T-cell (primary cell): ENCODE data around the gene MAN1B1. TPM values are rescaled to one million over a fixed set of nuclear protein-coding genes. Genes with fewer than 3 reads are reported as not detected.
"Not testable (repeated sequence)": the region's sequence is repeated elsewhere in the genome, so short reads cannot be mapped to it uniquely, and the experiment has no call there.

Source experiments
- ATAC-seq, 4 experiments: fragments of 200-7000 bp in 3 of 4; fragments of 150-1000 bp in 1 of 4; cut with Tn5 transposase; replicated peaks in 1 of 4; 1 replicate in 3 of 4; 2 replicates in 1 of 4; pipeline ENCODE4 v1.10.0; 2021; ENCODE audit warnings: moderate library complexity in 3 of 4, mild to moderate bottlenecking in 2 of 4, moderate number of reproducible peaks in 1 of 4
- CTCF ChIA-PET, 2 donors: fragments of 300-600 bp; sonication (Branson Sonifier 250); formaldehyde crosslinking; loops; one replicate each; lab custom pipeline; 2022; ENCODE audit warnings: antibody characterized with exemption in 2 of 2; lab: Charles Lee
- POLR2A ChIA-PET, 2 donors: fragments of 300-600 bp; sonication (Branson Sonifier 250); formaldehyde crosslinking; loops; one replicate each; lab custom pipeline; 2022; ENCODE audit warnings: antibody characterized with exemption in 2 of 2; lab: Charles Lee
- DNase-seq, 35 experiments: peaks; one replicate each; pipeline versions ENCODE4 v3.0.0 to v3.0.0-alpha.2; 2013 to 2023
- H3K27ac ChIP-seq: one replicate; pipeline ENCODE4 v1.5.1; 2013; ENCODE audit warnings: low read length
- H3K27me3 ChIP-seq, 2 experiments: replicated peaks in 1 of 2; 1 replicate in 1 of 2; 2 replicates in 1 of 2; pipeline versions ENCODE4 v1.6.1 to v1.7.0; 2013; ENCODE audit warnings: low read length in 1 of 2, mixed read lengths in 1 of 2; ENCODE audit not compliant: control insufficient read depth in 2 of 2, insufficient read depth in 2 of 2; ENCODE audit errors: extremely low read depth in 1 of 2
- H3K36me3 ChIP-seq, 2 donors: 1 replicate in 1 of 2; 2 replicates in 1 of 2; pipeline versions ENCODE4 v1.6.1 to v1.7.0; 2013; ENCODE audit warnings: low read length in 1 of 2; ENCODE audit not compliant: control insufficient read depth in 2 of 2, insufficient read depth in 1 of 2; ENCODE audit errors: extremely low read depth in 1 of 2
- H3K4me1 ChIP-seq, 2 experiments: 1 replicate in 1 of 2; 2 replicates in 1 of 2; pipeline versions ENCODE4 v1.6.1 to v1.7.0; 2013; ENCODE audit warnings: low read length in 2 of 2, mixed read lengths in 1 of 2; ENCODE audit not compliant: insufficient read depth in 2 of 2, control insufficient read depth in 1 of 2; ENCODE audit errors: extremely low read depth in 1 of 2
- H3K4me3 ChIP-seq, 2 donors: 1 replicate in 1 of 2; 2 replicates in 1 of 2; pipeline versions ENCODE4 v1.5.1 to v1.7.0; 2013; ENCODE audit warnings: mild to moderate bottlenecking in 2 of 2, low read length in 1 of 2, moderate library complexity in 1 of 2; ENCODE audit not compliant: control insufficient read depth in 1 of 2; ENCODE audit errors: extremely low read depth in 1 of 2
- H3K9me3 ChIP-seq: 2 replicates; pipeline ENCODE4 v1.7.0; 2013
- H3K27ac Mint-ChIP-seq, 2 donors: one replicate each; pipeline ENCODE4 v1.8.0; 2020 to 2021; ENCODE audit warnings: mild to moderate bottlenecking in 2 of 2, mixed read lengths in 2 of 2
- H3K27me3 Mint-ChIP-seq, 2 donors: one replicate each; pipeline ENCODE4 v1.8.0; 2021 to 2022; ENCODE audit warnings: mixed read lengths in 2 of 2
- H3K36me3 Mint-ChIP-seq: one replicate; pipeline ENCODE4 v1.8.0; 2021; ENCODE audit warnings: mixed read lengths
- H3K4me1 Mint-ChIP-seq, 3 donors: one replicate each; pipeline ENCODE4 v1.8.0; 2020 to 2022; ENCODE audit warnings: mixed read lengths in 3 of 3, mild to moderate bottlenecking in 1 of 3
- H3K4me3 Mint-ChIP-seq, 3 donors: one replicate each; pipeline ENCODE4 v1.8.0; 2020 to 2022; ENCODE audit warnings: mild to moderate bottlenecking in 3 of 3, mixed read lengths in 3 of 3, moderate library complexity in 3 of 3
- H3K9me3 Mint-ChIP-seq, 3 donors: one replicate each; pipeline ENCODE4 v1.8.0; 2020 to 2022; ENCODE audit warnings: mixed read lengths in 3 of 3
- WGBS: methylation state at CpG from one replicate; pipeline ENCODE4 v1.1.5; 2013; ENCODE audit warnings: missing lambda C conversion rate; ENCODE audit not compliant: insufficient coverage; 5-methylcytosine and 5-hydroxymethylcytosine counted together
- total RNA-seq, 35 experiments: library from RNA in 6 of 35; stranded (reverse) in 6 of 35; fragments of 120-200 nt in 1 of 35; gene quantifications; one replicate each; pipeline versions ENCODE4 v1.2.1 to v1.2.4 and lab custom pipeline; 2013 to 2026

MAN1B1 gene
- total RNA-seq, 5 donors from 2014 or later (not counting 1 experiment from before 2014, with no cell fraction given): 62.0 to 91.5 (median 84.8) TPM

DNA sequence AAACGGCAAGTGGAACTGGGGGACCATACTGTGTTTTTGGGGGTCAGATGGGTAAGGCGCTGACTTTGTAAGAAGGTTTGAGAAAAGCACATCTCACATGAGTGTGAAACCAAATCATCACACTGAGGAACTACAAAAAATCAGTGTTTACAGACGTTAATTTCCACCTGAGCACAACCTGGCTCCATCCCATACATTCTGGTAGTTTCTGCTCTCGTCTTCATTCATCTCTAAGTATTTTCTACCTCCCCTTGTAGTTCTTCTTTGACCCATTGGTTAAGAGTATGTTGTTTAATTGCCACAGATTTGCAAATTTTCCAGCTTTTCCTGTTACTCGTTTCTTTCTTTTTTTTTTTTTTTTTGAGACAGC, 36.7 kb downstream of the MAN1B1 start:
- ChIA-PET POLR2A (no interaction called here), CTCF (interaction anchor here in 1 of 2 donors (0.6 to 1.2 kb wide), 2 partner anchors 37 to 753 kb away, joined by 3 to 4 read pairs; partner anchors contain the start of gene MAN1B1)
- DNase-seq (no peak), ATAC-seq (no peak)
- Mint-ChIP-seq H3K27me3 (no peaks in the 10 kb centered on the region), H3K36me3 (no peaks in the 10 kb centered on the region), H3K9me3 (no peaks in the 10 kb centered on the region), H3K4me1 (peaks cover 21 to 35% (median 32%) of the 10 kb centered on the region in 3 donors), H3K4me3 (no peak overlapping the region), H3K27ac (no peak overlapping the region)
- H3K27ac ChIP-seq: no peak overlapping the region
- H3K36me3 ChIP-seq: no peaks in the 10 kb centered on the region
- no peaks in the 10 kb centered on the region for H3K9me3 ChIP-seq
- H3K27me3 ChIP-seq: no peaks in the 10 kb centered on the region
- WGBS: 51% methylated on average over 3 of the region's 5 CpGs
- H3K4me1 ChIP-seq: peaks cover 16 to 23% of the 10 kb centered on the region in 2 experiments
- no peak overlapping the region for H3K4me3 ChIP-seq

DNA sequence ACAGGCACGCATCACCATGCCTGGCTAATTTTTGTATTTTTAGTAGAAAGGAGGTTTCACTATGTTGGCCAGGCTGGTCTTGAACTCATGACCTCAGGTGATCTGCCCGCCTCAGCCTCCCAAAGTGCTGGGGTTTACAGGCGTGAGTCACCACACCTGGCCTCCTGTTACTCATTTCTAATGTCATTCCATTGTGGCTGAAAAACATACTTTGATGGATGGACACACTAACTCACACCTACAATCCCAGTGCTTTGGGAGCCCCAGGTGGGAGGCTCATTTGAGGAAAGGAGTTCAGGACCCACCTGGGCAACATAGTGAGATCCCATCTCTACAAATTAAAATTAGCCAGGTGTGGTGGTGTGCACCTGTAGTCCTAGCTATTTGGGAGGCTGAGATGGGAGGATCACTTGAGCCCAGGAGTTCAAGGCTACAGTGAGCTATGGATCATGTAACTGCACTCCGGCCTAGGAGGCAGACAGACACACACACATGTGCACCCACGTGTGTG, 37.2 kb downstream of the MAN1B1 start:
- peaks cover 26 to 39% (median 37%) of the 10 kb centered on the region in 3 donors for H3K4me1 Mint-ChIP-seq
- POLR2A ChIA-PET, H3K9me3 Mint-ChIP-seq, H3K36me3 ChIP-seq, ATAC-seq, DNase-seq, H3K4me3 Mint-ChIP-seq, H3K27ac Mint-ChIP-seq, H3K27me3 ChIP-seq, H3K27me3 Mint-ChIP-seq, H3K4me3 ChIP-seq, H3K36me3 Mint-ChIP-seq, H3K27ac ChIP-seq, H3K9me3 ChIP-seq: not testable (repeated sequence)
- 75% methylated on average over 2 of the region's 5 CpGs for WGBS
- peaks cover 22 to 28% of the 10 kb centered on the region in 2 experiments for H3K4me1 ChIP-seq
- CTCF ChIA-PET: interaction anchor here in 1 of 2 donors (0.6 kb wide), 1 partner anchor 753 kb away, joined by 3 read pairs; no protein-coding TSS in a partner anchor

DNA sequence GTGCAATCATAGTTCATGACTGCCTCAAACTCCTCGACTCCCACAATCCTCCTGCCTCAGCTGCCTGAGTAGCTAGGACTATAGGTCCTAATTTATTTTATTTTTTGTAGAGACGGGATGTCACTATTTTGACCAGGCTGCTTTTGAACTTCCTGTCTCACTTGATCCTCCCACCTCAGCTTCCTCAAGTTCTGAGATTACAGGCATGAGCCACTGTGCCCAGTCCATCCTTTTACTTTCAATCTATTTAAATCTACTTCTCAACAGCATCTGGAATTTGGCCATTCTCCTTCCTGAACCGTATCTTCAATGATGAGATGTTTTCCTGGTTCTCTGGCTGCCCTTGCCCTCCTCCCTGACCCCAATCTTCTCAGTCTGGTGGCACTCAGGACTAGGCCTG, 40.0 kb downstream of the MAN1B1 start:
- Histone ChIP-seq H3K9me3 (no peaks in the 10 kb centered on the region), H3K4me1 (peaks cover 22 to 35% of the 10 kb centered on the region in 2 experiments), H3K27ac (peak overlapping the region; percentile 53), H3K4me3 (peak overlapping the region; percentile 34 to 64), H3K27me3 (peaks cover 0 to 15% of the 10 kb centered on the region in 2 experiments), H3K36me3 (no peaks in the 10 kb centered on the region)
- DNase-seq (no peak), ATAC-seq (no peak)
- H3K27ac Mint-ChIP-seq: peak overlapping the region; percentile 90 to 92
- no peaks in the 10 kb centered on the region for H3K9me3 Mint-ChIP-seq
- peak overlapping the region; percentile 82 to 92 (median 85) for H3K4me3 Mint-ChIP-seq
- peaks cover 29 to 38% (median 37%) of the 10 kb centered on the region in 3 donors for H3K4me1 Mint-ChIP-seq
- H3K36me3 Mint-ChIP-seq: no peaks in the 10 kb centered on the region
- ChIA-PET CTCF (interaction anchor here in 1 of 2 donors (0.6 kb wide), 1 partner anchor 8 kb away, joined by 6 read pairs; no protein-coding TSS in a partner anchor), POLR2A (no interaction called here)
- WGBS: 18% methylated on average over 1 of the region's 3 CpGs
- peaks cover 0 to 3% of the 10 kb centered on the region in 2 donors for H3K27me3 Mint-ChIP-seq

DNA sequence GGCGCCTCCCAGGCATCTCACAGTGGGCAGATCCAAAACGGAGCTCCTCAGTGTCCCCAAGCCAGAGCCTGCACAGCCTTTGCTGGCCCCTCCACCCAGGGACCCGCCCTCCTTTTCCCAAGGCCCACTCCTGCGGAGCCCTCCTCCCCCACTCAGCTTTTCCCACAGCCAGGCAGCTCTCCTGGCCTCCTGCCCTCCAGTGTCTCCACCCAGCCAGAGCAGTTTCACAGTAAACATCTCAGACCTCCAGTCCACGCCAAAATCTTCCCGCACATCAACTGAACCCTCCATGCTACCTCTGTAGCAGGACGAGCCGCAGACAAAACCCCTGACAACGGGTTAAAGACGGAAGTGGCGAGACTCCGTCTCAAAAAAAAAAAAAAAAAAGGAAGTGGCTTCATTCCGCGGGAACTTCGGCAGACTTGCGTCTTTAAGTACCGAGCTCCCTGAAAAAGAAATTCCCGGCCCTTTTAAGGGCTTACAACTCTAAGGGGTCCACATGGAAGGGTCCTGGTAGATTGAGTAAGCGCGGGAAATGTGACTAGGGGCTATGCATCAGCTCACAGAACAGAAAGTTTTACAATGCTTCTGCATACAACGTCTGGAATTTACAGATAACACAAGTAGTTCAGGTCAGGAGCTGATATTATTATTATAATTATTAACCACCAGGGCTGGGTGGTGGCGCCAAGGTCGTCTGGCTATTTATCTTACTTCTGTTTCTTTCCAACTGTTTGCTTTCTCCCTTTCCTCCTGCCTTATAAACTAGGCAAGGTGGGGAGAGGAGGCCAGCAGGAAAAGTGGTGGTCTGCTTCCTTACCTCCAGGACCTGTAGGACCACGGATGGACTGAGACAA, 40.7 kb downstream of the MAN1B1 start:
- ATAC-seq: no peak
- no peaks in the 10 kb centered on the region for H3K9me3 ChIP-seq
- DNase-seq: peak in 8 of 35 experiments; percentile 21 to 68 (median 25)
- H3K27me3 ChIP-seq: peaks cover 0 to 21% of the 10 kb centered on the region in 2 experiments
- Mint-ChIP-seq H3K36me3 (no peaks in the 10 kb centered on the region), H3K9me3 (no peaks in the 10 kb centered on the region), H3K27me3 (peaks cover 0 to 4% of the 10 kb centered on the region in 2 donors), H3K27ac (peak overlapping the region; percentile 92 to 97), H3K4me3 (peak overlapping the region; percentile 82 to 92 (median 85)), H3K4me1 (peaks cover 27 to 34% (median 32%) of the 10 kb centered on the region in 3 donors)
- WGBS: 10% methylated on average over 15 of the region's 24 CpGs
- ChIA-PET CTCF (interaction anchor here in 1 of 2 donors (0.6 to 0.7 kb wide), 2 partner anchors 7 to 156 kb away, joined by 4 to 6 read pairs; no protein-coding TSS in a partner anchor), POLR2A (no interaction called here)
- H3K4me1 ChIP-seq: peaks cover 22 to 35% of the 10 kb centered on the region in 2 experiments
- H3K36me3 ChIP-seq: no peaks in the 10 kb centered on the region
- H3K4me3 ChIP-seq: peak overlapping the region; percentile 34 to 64
- H3K27ac ChIP-seq: peak overlapping the region; percentile 53

DNA sequence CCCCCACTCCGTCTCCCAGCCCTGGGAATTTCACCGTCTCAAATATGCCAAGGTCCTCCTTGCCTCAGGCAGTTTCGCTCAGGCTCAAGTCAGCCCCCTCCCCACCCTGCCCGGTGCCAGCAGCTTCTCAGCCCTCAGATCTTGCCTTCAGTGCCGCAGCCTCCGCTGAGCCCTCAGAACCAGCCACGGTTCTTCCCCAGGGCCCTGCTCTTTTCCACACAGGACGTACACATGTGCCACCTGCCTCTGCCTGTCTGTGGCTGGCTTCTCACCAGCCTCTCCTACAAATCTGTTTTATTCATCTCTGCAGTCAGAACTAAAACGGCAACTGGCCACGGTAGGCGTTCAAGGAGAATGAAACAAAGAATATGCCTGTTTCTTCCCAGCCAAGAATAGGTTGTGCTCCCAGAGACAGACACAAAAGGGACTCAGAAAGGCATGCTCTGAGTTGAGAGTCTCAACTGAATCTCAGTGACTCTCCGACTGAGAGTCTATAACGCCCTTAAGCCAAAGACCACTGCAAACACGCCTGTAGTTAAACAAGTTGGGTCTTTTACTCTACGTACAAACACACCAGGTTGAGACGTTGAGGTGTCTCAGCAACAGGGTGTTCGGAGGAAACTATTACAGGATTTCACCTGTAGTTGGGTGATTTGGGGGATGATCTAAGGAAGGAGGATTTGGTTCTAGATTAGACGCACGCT, 41.5 kb downstream of the MAN1B1 start:
- Histone ChIP-seq H3K27ac (peak overlapping the region; percentile 67), H3K4me3 (peak overlapping the region; percentile 55 to 71), H3K4me1 (peaks cover 22 to 35% of the 10 kb centered on the region in 2 experiments), H3K27me3 (peaks cover 0 to 26% of the 10 kb centered on the region in 2 experiments), H3K9me3 (no peaks in the 10 kb centered on the region), H3K36me3 (no peaks in the 10 kb centered on the region)
- ChIA-PET CTCF (interaction anchor here in 1 of 2 donors (0.7 to 1.8 kb wide), 3 partner anchors 33 to 155 kb away, joined by 4 to 15 read pairs (median 8); no protein-coding TSS in a partner anchor), POLR2A (no interaction called here)
- Mint-ChIP-seq H3K27me3 (peaks cover 3 to 9% of the 10 kb centered on the region in 2 donors), H3K4me1 (peaks cover 27 to 32% (median 30%) of the 10 kb centered on the region in 3 donors), H3K4me3 (peak overlapping the region; percentile 82 to 92 (median 85)), H3K27ac (peak overlapping the region; percentile 89 to 97), H3K36me3 (no peaks in the 10 kb centered on the region), H3K9me3 (no peaks in the 10 kb centered on the region)
- DNase-seq: peak in 1 of 35 experiments; percentile 45
- no peak for ATAC-seq
- WGBS: 7% methylated on average over 12 of the region's 19 CpGs
